HG02610 (cell line): ENCODE measurements around the gene ARHGEF28.

Experiments used
- ATAC-seq: cut with Tn5 transposase; IDR thresholded peaks from one replicate; pipeline ENCODE4 v1.9.1; 2021; ENCODE audit warnings: mild to moderate bottlenecking, moderate library complexity; ENCODE audit not compliant: unreplicated experiment

ARHGEF28 gene

GRCh38 chr5:73764996-73765395 lies 139.0 kb downstream of the ARHGEF28 start:
- no peak for ATAC-seq

- no peak for ATAC-seq
These were observed 140.9 kb downstream of the ARHGEF28 start for GRCh38 chr5:73766902-73767301.

GRCh38 chr5:73770172-73771025 lies 144.4 kb downstream of the ARHGEF28 start:
- ATAC-seq = no peak

DNA sequence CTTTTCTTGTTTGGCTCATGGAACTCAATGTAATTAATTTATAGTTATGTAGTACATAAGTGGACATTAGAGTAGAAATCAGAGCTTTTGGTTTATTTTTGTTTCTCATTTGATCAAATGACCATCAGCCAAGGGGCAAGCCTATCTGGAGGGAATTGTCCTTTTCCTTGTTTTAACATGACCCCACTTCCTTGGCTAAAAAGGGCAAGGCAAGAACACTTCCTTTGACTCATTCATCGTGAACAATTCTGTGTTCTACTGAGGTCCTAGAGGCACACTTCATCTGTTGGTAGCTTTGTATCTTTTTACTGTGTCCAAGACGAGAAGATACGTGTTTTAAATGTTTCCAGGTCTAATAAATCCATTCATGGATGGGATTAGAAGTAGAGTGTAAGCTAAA lies 148.9 kb downstream of the ARHGEF28 start:
- ATAC-seq = no peak

- ATAC-seq = no peak
These were observed 150.4 kb downstream of the ARHGEF28 start for GRCh38 chr5:73776405-73776804.

DNA sequence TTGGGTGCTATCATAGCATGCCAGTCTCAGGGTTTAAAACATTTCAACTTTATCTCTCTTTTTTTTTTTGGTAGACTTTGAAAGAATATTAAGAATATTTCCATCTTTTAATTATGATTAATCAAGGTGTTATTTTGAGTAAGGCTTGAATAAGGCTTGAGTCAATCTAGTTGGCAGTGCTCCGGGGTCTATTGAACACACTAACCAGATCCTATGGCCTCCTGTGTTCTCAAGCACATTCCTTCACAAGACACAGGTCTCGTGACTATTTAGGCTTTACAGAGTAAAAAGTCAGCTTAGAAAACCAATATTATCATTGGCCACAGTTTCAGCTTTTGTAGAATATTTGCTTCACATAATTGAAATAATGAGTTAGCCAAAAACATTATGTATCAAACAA lies 151.2 kb downstream of the ARHGEF28 start:
- no peak for ATAC-seq

GRCh38 chr5:73780302-73781080 lies 154.5 kb downstream of the ARHGEF28 start:
- ATAC-seq = no peak

- no peak for ATAC-seq
These were observed 155.2 kb downstream of the ARHGEF28 start for GRCh38 chr5:73781107-73781768.

- ATAC-seq = no peak
These were observed 157.8 kb downstream of the ARHGEF28 start for GRCh38 chr5:73783828-73784227.

- no peak for ATAC-seq
These were observed 160.2 kb downstream of the ARHGEF28 start for GRCh38 chr5:73786043-73786831.

- ATAC-seq = no peak
These were observed 163.9 kb downstream of the ARHGEF28 start for GRCh38 chr5:73789851-73790281.

DNA sequence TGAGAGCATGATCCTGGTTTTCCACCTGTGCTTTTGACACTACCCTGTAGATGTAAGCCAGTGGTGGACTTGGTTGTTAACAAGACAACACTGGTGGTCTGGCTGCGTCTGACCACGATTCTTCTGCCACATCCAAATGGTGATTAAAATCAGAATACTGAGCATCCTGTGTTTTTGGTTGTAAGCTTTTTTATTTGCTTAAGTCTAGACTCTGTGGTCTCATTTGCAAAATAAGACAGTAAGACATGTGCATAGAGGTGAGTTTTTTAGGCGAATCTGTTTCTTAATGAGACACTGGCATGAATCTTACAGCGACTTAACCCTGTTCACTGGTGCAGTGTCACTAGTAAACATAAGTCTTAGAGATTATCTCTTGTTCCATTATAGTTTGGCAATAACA lies 165.4 kb downstream of the ARHGEF28 start:
- no peak for ATAC-seq

GRCh38 chr5:73792687-73793320 lies 166.8 kb downstream of the ARHGEF28 start:
- peak; percentile 64 for ATAC-seq

DNA sequence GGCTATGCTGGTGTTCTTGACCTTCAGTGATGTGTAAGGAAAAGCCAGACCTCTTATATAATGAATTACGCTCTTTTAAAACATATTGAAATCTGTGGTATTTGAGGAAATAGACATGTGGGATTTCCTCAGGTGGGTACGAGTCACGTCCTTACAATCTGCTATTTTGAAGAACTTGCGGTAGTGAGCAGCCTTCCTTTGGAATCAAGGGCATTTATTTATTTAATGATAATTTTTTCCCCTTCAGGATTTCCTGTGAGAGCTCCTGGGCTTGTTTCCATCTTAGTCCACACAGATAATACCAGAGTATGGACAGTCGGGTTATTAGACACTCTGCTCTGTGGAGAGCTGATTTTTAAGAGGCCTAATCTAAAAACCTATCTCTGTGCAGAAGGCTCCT lies 167.9 kb downstream of the ARHGEF28 start:
- ATAC-seq = no peak

- ATAC-seq = no peak
These were observed 170.5 kb downstream of the ARHGEF28 start for GRCh38 chr5:73796164-73797131.

GRCh38 chr5:73797132-73797510 lies 171.1 kb downstream of the ARHGEF28 start:
- ATAC-seq = no peak

DNA sequence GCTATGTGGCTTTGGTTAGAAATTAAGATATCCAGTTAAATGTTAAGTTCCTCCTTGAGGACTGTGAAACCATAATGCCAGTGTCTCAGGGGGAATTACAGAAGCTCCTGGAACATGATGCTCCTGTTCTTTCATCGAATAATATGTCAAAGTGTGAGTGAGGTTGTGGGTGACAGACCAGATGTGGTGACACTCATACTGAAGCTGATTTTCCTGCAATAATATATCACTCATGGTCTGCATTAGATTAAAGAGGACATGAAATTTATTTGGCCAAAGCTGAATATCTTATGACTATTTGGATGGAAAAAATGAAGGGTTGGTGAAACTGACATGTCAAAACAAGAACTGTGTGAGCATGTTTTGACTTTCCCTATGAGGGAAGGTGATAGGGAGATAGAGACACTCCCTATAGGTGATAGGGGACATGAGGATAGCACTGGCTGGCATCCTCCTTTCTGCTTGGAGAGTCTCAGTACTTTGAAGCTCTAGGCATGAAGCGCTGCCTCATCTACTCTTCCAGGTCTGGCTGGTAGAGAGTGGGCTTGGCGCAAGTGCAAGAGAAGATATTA lies 173.5 kb downstream of the ARHGEF28 start:
- ATAC-seq = no peak

GRCh38 chr5:73801686-73802085 lies 175.7 kb downstream of the ARHGEF28 start:
- ATAC-seq = no peak

DNA sequence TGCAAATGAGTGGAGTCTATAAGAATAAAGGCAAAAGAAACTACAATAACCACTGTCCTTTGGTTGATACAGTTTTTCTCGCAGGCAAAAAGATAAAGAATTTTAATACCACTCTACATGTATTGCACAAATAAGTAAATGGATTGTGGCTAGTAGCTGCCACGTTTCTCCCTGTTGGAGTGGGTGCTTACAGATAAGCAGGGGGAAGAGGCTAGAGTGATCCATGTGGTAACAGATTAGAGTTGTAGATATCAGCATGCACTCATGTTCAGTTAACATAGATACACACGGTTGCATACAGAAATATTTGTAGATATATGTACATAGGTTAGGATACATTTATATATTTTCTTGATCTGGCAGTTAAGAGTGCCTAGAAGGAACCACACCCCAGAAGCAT lies 179.5 kb downstream of the ARHGEF28 start:
- ATAC-seq = no peak
